ENCODE data around the gene CERS1. TPM values are rescaled to one million over a fixed set of nuclear protein-coding genes. Genes with fewer than 3 reads are reported as not detected.

Gene CERS1
- total and polyA plus RNA-seq, 9 donors, result 0.36 to 2.6 (median 1.2) TPM

- Histone ChIP-seq H3K36me3 (no peaks in the 10 kb centered on the region), H3K27ac (no peak overlapping the region), H3K9me3 (no peaks in the 10 kb centered on the region), H3K4me1 (ENCODE audit: insufficient read depth) (no peaks in the 10 kb centered on the region), H3K27me3 (no peaks in the 10 kb centered on the region), H3K4me3 (no peak overlapping the region)
- WGBS, 3 donors, result 79 to 91% (median 82%) methylated on average over 17 of the region's 17 CpGs
- TF ChIP-seq POLR2A (IDR thresholded peaks at IDR 0.05) (no peak), CTCF (IDR thresholded peaks at IDR 0.05) (no peak), EP300 (IDR thresholded peaks at IDR 0.05) (no peak)
- intact Hi-C loops (cut with DNase I), result no loop called here
- no peak for DNase-seq
Observed at GRCh38 chr19:18908917-18909619, 13.1 kb upstream of the CERS1 start.

GRCh38 chr19:18906605-18907519, 10.9 kb upstream of the CERS1 start:
- H3K27ac ChIP-seq, result no peak overlapping the region
- no peak overlapping the region for H3K4me3 ChIP-seq
- H3K36me3 ChIP-seq, result no peaks in the 10 kb centered on the region
- no peak for TF ChIP-seq POLR2A (IDR thresholded peaks at IDR 0.05)
- TF ChIP-seq EP300 (IDR thresholded peaks at IDR 0.05), result no peak
- WGBS, 3 donors, result 81 to 92% (median 83%) methylated on average over 34 to 36 of the region's 36 CpGs
- H3K4me1 ChIP-seq (ENCODE audit: insufficient read depth), result no peaks in the 10 kb centered on the region
- DNase-seq, result peak in 1 of 5 donors; percentile 16
- intact Hi-C loops (cut with DNase I), result no loop called here
- no peaks in the 10 kb centered on the region for H3K9me3 ChIP-seq
- H3K27me3 ChIP-seq, result no peaks in the 10 kb centered on the region

GRCh38 chr19:18905513-18906236, 9.7 kb upstream of the CERS1 start:
- intact Hi-C loops (cut with DNase I), result no loop called here
- DNase-seq, result no peak
- Histone ChIP-seq H3K4me3 (no peak overlapping the region), H3K9me3 (no peaks in the 10 kb centered on the region), H3K36me3 (no peaks in the 10 kb centered on the region), H3K27ac (no peak overlapping the region), H3K4me1 (ENCODE audit: insufficient read depth) (no peaks in the 10 kb centered on the region), H3K27me3 (no peaks in the 10 kb centered on the region)
- TF ChIP-seq EP300 (IDR thresholded peaks at IDR 0.05), result no peak
- no peak for TF ChIP-seq CTCF (IDR thresholded peaks at IDR 0.05)
- no peak for TF ChIP-seq POLR2A (IDR thresholded peaks at IDR 0.05)
- WGBS, 3 donors, result 72 to 79% (median 77%) methylated on average over 25 to 26 of the region's 26 CpGs

GRCh38 chr19:18905058-18905456, 9.1 kb upstream of the CERS1 start:
- intact Hi-C loops (cut with DNase I), result no loop called here
- Histone ChIP-seq H3K27ac (no peak overlapping the region), H3K27me3 (no peaks in the 10 kb centered on the region), H3K4me3 (no peak overlapping the region), H3K4me1 (ENCODE audit: insufficient read depth) (no peaks in the 10 kb centered on the region), H3K9me3 (no peaks in the 10 kb centered on the region), H3K36me3 (no peaks in the 10 kb centered on the region)
- 87 to 91% (median 89%) methylated on average over 2 to 8 of the region's 8 CpGs for WGBS, 3 donors
- DNase-seq, result no peak
- no peak for TF ChIP-seq CTCF (IDR thresholded peaks at IDR 0.05)
- TF ChIP-seq EP300 (IDR thresholded peaks at IDR 0.05), result no peak
- no peak for TF ChIP-seq POLR2A (IDR thresholded peaks at IDR 0.05)

Data from ovary (tissue), 9 donors.